ENCODE measurements around the gene IGFBPL1. TPM values are rescaled to one million over a fixed set of nuclear protein-coding genes. Genes with fewer than 3 reads are reported as not detected.
"Not testable (repeated sequence)": the region's sequence is repeated elsewhere in the genome, so short reads cannot be mapped to it uniquely, and the experiment has no call there.

IGFBPL1 gene
- total RNA-seq, 1 donor from 2014 or later = not detected

GRCh38 chr9:38408719-38409118 lies 15.5 kb downstream of the IGFBPL1 start:
- DNase-seq (no peak), ATAC-seq (ENCODE audit: low read depth) (no peak)
- ChIA-PET POLR2A (no interaction called here), CTCF (no interaction called here)
- H3K27me3 Mint-ChIP-seq = peaks cover 20% of the 10 kb centered on the region
- intact Hi-C loops (cut with micrococcal nuclease) = no loop called here
- no peak overlapping the region for H3K27ac Mint-ChIP-seq
- H3K9me3 Mint-ChIP-seq = no peaks in the 10 kb centered on the region
- H3K4me3 Mint-ChIP-seq = no peak overlapping the region
- TF ChIP-seq CTCF (IDR thresholded peaks at IDR 0.05) = no peak
- no peaks in the 10 kb centered on the region for H3K4me1 Mint-ChIP-seq
- no peaks in the 10 kb centered on the region for H3K36me3 Mint-ChIP-seq (ENCODE audit: low read depth)

GRCh38 chr9:38406476-38407186 lies 17.6 kb downstream of the IGFBPL1 start:
- ATAC-seq (ENCODE audit: low read depth) (no peak), DNase-seq (no peak)
- no peak for TF ChIP-seq CTCF (IDR thresholded peaks at IDR 0.05)
- no peak overlapping the region for H3K27ac Mint-ChIP-seq
- ChIA-PET CTCF (no interaction called here), POLR2A (no interaction called here)
- H3K36me3 Mint-ChIP-seq (ENCODE audit: low read depth) = no peaks in the 10 kb centered on the region
- intact Hi-C loops (cut with micrococcal nuclease) = no loop called here
- H3K4me1 Mint-ChIP-seq = no peaks in the 10 kb centered on the region
- H3K27me3 Mint-ChIP-seq = peaks cover 19% of the 10 kb centered on the region
- no peaks in the 10 kb centered on the region for H3K9me3 Mint-ChIP-seq
- H3K4me3 Mint-ChIP-seq = no peak overlapping the region

- H3K4me1 Mint-ChIP-seq = no peaks in the 10 kb centered on the region
- no peak overlapping the region for H3K27ac Mint-ChIP-seq
- no peaks in the 10 kb centered on the region for H3K9me3 Mint-ChIP-seq
- no peaks in the 10 kb centered on the region for H3K36me3 Mint-ChIP-seq (ENCODE audit: low read depth)
- no peak for TF ChIP-seq CTCF (IDR thresholded peaks at IDR 0.05)
- intact Hi-C loops (cut with micrococcal nuclease) = no loop called here
- ATAC-seq (ENCODE audit: low read depth) (no peak), DNase-seq (no peak)
- ChIA-PET CTCF (no interaction called here), POLR2A (no interaction called here)
- H3K4me3 Mint-ChIP-seq = no peak overlapping the region
- peaks cover 19% of the 10 kb centered on the region for H3K27me3 Mint-ChIP-seq
These were observed 18.5 kb downstream of the IGFBPL1 start for GRCh38 chr9:38405785-38406184.

GRCh38 chr9:38404314-38404713 lies 19.9 kb downstream of the IGFBPL1 start:
- DNase-seq = no peak
- Mint-ChIP-seq H3K27me3 (peaks cover 19% of the 10 kb centered on the region), H3K9me3 (no peaks in the 10 kb centered on the region), H3K4me3 (no peak overlapping the region), H3K27ac (no peak overlapping the region), H3K4me1 (no peaks in the 10 kb centered on the region), H3K36me3 (ENCODE audit: low read depth) (no peaks in the 10 kb centered on the region)
- ATAC-seq (ENCODE audit: low read depth) = no peak
- ChIA-PET CTCF (interaction anchor here (0.8 kb wide), 1 partner anchor 32 kb away, joined by 3 read pairs; no protein-coding TSS in a partner anchor), POLR2A (no interaction called here)
- intact Hi-C loops (cut with micrococcal nuclease) = no loop called here
- TF ChIP-seq CTCF (IDR thresholded peaks at IDR 0.05) = no peak

- ATAC-seq (ENCODE audit: low read depth) (no peak), DNase-seq (no peak)
- no peaks in the 10 kb centered on the region for H3K4me1 Mint-ChIP-seq
- H3K27ac Mint-ChIP-seq = no peak overlapping the region
- intact Hi-C loops (cut with micrococcal nuclease) = no loop called here
- CTCF ChIA-PET = no interaction called here
- H3K36me3 Mint-ChIP-seq (ENCODE audit: low read depth) = peaks cover 12% of the 10 kb centered on the region
- POLR2A ChIA-PET = no interaction called here
- H3K27me3 Mint-ChIP-seq = peaks cover 14% of the 10 kb centered on the region
- no peak for TF ChIP-seq CTCF (IDR thresholded peaks at IDR 0.05)
- no peak overlapping the region for H3K4me3 Mint-ChIP-seq
- H3K9me3 Mint-ChIP-seq = no peaks in the 10 kb centered on the region
These were observed 22.3 kb downstream of the IGFBPL1 start for GRCh38 chr9:38401994-38402393.

GRCh38 chr9:38399191-38399590 lies 25.1 kb downstream of the IGFBPL1 start:
- H3K4me3 Mint-ChIP-seq; H3K9me3 Mint-ChIP-seq; H3K27me3 Mint-ChIP-seq; H3K27ac Mint-ChIP-seq; ATAC-seq (ENCODE audit: low read depth); DNase-seq; H3K4me1 Mint-ChIP-seq; POLR2A ChIA-PET: not testable (repeated sequence)
- CTCF ChIA-PET = interaction anchor here (1.5 kb wide), 1 partner anchor 310 kb away, joined by 7 read pairs; no protein-coding TSS in a partner anchor
- intact Hi-C loops (cut with micrococcal nuclease) = loop anchor here (10.0 kb wide), 1 partner anchor 334 kb away; the partner anchor contains the start of gene SHB
- peaks cover 30% of the 10 kb centered on the region for H3K36me3 Mint-ChIP-seq (ENCODE audit: low read depth)

All from activated B cell treated with CpG ODN at 0.5 μM for 24 hours (primary cell).